C4-2B (cell line): ENCODE results near the gene OR11G2.

ENCODE experiments used
- ZFX ChIP-seq: fragments of 450-650 bp; IDR thresholded peaks from 2 replicates; pipeline ENCODE4 v1.6.1; 2017
- TF ChIP-seq, protein P1 (sequence below): fragments of 450-650 bp; conservative IDR thresholded peaks from 2 replicates; pipeline ENCODE4 v1.5.1; 2017; ENCODE audit warnings: mild to moderate bottlenecking

- TF ChIP-seq, protein P1, sequence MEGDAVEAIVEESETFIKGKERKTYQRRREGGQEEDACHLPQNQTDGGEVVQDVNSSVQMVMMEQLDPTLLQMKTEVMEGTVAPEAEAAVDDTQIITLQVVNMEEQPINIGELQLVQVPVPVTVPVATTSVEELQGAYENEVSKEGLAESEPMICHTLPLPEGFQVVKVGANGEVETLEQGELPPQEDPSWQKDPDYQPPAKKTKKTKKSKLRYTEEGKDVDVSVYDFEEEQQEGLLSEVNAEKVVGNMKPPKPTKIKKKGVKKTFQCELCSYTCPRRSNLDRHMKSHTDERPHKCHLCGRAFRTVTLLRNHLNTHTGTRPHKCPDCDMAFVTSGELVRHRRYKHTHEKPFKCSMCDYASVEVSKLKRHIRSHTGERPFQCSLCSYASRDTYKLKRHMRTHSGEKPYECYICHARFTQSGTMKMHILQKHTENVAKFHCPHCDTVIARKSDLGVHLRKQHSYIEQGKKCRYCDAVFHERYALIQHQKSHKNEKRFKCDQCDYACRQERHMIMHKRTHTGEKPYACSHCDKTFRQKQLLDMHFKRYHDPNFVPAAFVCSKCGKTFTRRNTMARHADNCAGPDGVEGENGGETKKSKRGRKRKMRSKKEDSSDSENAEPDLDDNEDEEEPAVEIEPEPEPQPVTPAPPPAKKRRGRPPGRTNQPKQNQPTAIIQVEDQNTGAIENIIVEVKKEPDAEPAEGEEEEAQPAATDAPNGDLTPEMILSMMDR = no peak
- TF ChIP-seq ZFX = no peak
Measured at GRCh38 chr14:20144820-20145219, 45.9 kb upstream of the OR11G2 start.
